ENCODE data around the gene ANKRD34A. TPM values are rescaled to one million over a fixed set of nuclear protein-coding genes. Genes with fewer than 3 reads are reported as not detected.
A peak's percentile ranks its signal among the peaks of the same experiment; 100 is the strongest.

ANKRD34A gene
- total and polyA plus RNA-seq, 2 of the 13 experiments (the other 11 are each of a cell fraction or from before 2014, with no cell fraction given): 0.05 to 0.07 TPM

DNA sequence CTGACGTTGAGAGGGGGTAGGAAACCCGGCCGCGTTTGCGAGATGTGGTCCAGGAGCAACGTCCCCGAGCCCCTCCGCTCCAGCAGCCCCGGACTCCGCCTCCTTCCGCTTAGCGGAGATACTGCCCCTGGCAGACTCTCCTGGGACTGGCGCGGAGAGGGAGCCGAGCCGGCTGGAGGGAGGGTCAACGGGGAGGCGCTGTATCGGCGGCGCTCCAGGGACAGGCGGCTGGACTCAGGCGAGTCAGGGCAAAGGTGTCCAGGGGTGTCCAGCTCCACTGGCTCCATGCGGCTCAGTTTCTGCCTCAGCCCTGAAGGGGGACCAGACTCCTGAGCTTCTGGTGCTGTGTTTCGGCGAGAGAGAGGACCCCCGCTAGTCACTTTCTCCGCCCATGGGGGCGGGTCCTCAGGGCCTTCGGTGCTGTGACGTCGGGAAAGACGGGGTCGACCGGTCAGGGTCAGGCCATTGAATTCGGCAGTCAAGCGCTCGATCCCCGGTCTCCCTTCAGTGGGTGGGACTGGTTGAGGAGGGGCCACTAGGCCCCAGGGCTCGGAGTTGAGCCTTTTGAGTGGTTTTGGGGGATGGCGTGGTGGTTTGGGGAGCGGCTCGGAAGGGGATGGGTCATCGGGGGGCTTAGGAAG is 3.8 kb downstream of the ANKRD34A start (continued):
- TF ChIP-seq, protein P1, sequence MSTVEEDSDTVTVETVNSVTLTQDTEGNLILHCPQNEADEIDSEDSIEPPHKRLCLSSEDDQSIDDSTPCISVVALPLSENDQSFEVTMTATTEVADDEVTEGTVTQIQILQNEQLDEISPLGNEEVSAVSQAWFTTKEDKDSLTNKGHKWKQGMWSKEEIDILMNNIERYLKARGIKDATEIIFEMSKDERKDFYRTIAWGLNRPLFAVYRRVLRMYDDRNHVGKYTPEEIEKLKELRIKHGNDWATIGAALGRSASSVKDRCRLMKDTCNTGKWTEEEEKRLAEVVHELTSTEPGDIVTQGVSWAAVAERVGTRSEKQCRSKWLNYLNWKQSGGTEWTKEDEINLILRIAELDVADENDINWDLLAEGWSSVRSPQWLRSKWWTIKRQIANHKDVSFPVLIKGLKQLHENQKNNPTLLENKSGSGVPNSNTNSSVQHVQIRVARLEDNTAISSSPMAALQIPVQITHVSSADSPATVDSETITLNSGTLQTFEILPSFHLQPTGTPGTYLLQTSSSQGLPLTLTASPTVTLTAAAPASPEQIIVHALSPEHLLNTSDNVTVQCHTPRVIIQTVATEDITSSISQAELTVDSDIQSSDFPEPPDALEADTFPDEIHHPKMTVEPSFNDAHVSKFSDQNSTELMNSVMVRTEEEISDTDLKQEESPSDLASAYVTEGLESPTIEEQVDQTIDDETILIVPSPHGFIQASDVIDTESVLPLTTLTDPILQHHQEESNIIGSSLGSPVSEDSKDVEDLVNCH (CRISPR knock-in tag; IDR thresholded peaks at IDR 0.05): no peak
- TF ChIP-seq, protein P2, sequence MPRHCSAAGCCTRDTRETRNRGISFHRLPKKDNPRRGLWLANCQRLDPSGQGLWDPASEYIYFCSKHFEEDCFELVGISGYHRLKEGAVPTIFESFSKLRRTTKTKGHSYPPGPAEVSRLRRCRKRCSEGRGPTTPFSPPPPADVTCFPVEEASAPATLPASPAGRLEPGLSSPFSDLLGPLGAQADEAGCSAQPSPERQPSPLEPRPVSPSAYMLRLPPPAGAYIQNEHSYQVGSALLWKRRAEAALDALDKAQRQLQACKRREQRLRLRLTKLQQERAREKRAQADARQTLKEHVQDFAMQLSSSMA (CRISPR knock-in tag; IDR thresholded peaks at IDR 0.05): no peak
- TF ChIP-seq EHMT2 (IDR thresholded peaks at IDR 0.05; ENCODE audit: borderline replicate concordance, low read depth, low read length) (no peak), ZNF547 (CRISPR knock-in tag; IDR thresholded peaks at IDR 0.05) (no peak), ZNF264 (CRISPR knock-in tag; IDR thresholded peaks at IDR 0.05) (0 out of 2 replicates have a peak, but pooled peaks have one; percentile 48), NFKB2 (CRISPR knock-in tag; IDR thresholded peaks at IDR 0.05; ENCODE audit: borderline replicate concordance) (peak; percentile 37; the same call in 1 of the 2 replicates), STAT5B (CRISPR knock-in tag; IDR thresholded peaks at IDR 0.05) (0 out of 2 replicates have a peak, but pooled peaks have one; percentile 20), NR1H2 (CRISPR knock-in tag; IDR thresholded peaks at IDR 0.05; ENCODE audit: borderline replicate concordance, low read depth) (no peak), SNRNP70 (IDR thresholded peaks at IDR 0.05; ENCODE audit: low read depth, low read length) (no peak), ETV5 (CRISPR knock-in tag; IDR thresholded peaks at IDR 0.05; ENCODE audit: borderline replicate concordance) (peak; percentile 71; the same call in 1 of the 2 replicates), ZBTB20 (CRISPR knock-in tag; IDR thresholded peaks at IDR 0.05; ENCODE audit: borderline replicate concordance, low read depth) (peak; percentile 78; the same call in 1 of the 2 replicates), ZNF678 (CRISPR knock-in tag; IDR thresholded peaks at IDR 0.05) (peak; percentile 57; the same call in 1 of the 2 replicates), PTBP1 (IDR thresholded peaks at IDR 0.05; ENCODE audit: low read depth, low read length, poor library complexity, severe bottlenecking) (peak; percentile 46)
- TF ChIP-seq, protein P3, sequence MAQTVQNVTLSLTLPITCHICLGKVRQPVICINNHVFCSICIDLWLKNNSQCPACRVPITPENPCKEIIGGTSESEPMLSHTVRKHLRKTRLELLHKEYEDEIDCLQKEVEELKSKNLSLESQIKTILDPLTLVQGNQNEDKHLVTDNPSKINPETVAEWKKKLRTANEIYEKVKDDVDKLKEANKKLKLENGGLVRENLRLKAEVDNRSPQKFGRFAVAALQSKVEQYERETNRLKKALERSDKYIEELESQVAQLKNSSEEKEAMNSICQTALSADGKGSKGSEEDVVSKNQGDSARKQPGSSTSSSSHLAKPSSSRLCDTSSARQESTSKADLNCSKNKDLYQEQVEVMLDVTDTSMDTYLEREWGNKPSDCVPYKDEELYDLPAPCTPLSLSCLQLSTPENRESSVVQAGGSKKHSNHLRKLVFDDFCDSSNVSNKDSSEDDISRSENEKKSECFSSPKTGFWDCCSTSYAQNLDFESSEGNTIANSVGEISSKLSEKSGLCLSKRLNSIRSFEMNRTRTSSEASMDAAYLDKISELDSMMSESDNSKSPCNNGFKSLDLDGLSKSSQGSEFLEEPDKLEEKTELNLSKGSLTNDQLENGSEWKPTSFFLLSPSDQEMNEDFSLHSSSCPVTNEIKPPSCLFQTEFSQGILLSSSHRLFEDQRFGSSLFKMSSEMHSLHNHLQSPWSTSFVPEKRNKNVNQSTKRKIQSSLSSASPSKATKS (CRISPR knock-in tag; IDR thresholded peaks at IDR 0.05): no peak
- TF ChIP-seq, protein P4, sequence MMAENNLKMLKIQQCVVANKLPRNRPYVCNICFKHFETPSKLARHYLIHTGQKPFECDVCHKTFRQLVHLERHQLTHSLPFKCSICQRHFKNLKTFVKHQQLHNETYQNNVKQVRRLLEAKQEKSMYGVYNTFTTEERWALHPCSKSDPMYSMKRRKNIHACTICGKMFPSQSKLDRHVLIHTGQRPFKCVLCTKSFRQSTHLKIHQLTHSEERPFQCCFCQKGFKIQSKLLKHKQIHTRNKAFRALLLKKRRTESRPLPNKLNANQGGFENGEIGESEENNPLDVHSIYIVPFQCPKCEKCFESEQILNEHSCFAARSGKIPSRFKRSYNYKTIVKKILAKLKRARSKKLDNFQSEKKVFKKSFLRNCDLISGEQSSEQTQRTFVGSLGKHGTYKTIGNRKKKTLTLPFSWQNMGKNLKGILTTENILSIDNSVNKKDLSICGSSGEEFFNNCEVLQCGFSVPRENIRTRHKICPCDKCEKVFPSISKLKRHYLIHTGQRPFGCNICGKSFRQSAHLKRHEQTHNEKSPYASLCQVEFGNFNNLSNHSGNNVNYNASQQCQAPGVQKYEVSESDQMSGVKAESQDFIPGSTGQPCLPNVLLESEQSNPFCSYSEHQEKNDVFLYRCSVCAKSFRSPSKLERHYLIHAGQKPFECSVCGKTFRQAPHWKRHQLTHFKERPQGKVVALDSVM (CRISPR knock-in tag; IDR thresholded peaks at IDR 0.05): 0 out of 2 replicates have a peak, but pooled peaks have one; percentile 39
- TF ChIP-seq, protein P5, sequence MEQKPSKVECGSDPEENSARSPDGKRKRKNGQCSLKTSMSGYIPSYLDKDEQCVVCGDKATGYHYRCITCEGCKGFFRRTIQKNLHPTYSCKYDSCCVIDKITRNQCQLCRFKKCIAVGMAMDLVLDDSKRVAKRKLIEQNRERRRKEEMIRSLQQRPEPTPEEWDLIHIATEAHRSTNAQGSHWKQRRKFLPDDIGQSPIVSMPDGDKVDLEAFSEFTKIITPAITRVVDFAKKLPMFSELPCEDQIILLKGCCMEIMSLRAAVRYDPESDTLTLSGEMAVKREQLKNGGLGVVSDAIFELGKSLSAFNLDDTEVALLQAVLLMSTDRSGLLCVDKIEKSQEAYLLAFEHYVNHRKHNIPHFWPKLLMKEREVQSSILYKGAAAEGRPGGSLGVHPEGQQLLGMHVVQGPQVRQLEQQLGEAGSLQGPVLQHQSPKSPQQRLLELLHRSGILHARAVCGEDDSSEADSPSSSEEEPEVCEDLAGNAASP (CRISPR knock-in tag; IDR thresholded peaks at IDR 0.05; ENCODE audit: borderline replicate concordance): 0 out of 2 replicates have a peak, but pooled peaks have one; percentile 41
- TF ChIP-seq, protein P6, sequence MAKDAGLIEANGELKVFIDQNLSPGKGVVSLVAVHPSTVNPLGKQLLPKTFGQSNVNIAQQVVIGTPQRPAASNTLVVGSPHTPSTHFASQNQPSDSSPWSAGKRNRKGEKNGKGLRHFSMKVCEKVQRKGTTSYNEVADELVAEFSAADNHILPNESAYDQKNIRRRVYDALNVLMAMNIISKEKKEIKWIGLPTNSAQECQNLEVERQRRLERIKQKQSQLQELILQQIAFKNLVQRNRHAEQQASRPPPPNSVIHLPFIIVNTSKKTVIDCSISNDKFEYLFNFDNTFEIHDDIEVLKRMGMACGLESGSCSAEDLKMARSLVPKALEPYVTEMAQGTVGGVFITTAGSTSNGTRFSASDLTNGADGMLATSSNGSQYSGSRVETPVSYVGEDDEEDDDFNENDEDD (CRISPR knock-in tag; IDR thresholded peaks at IDR 0.05; ENCODE audit: borderline replicate concordance): peak; percentile 58; the same call in 1 of the 2 replicates
